H9 (cell line): ENCODE results near the gene SQSTM1. TPM values are rescaled to one million over a fixed set of nuclear protein-coding genes. Genes with fewer than 3 reads are reported as not detected.
A peak's percentile ranks its signal among the peaks of the same experiment; 100 is the strongest.

Source experiments
- DNase-seq: peaks from one replicate; pipeline ENCODE4 v3.0.0-alpha.2; 2017
- H2AFZ ChIP-seq: one replicate; pipeline ENCODE4 v1.6.1; 2013; ENCODE audit warnings: mild to moderate bottlenecking, low read length, control low read depth, moderate library complexity
- H2AK5ac ChIP-seq: 2 replicates; pipeline ENCODE4 v1.6.1; 2013; ENCODE audit warnings: low read length, control low read depth, mixed read lengths; ENCODE audit not compliant: insufficient read length
- H2BK120ac ChIP-seq: one replicate; pipeline ENCODE4 v1.6.1; 2013; ENCODE audit warnings: low read depth, mild to moderate bottlenecking, low read length, control low read depth, inconsistent platforms; ENCODE audit not compliant: poor library complexity, severe bottlenecking
- H2BK12ac ChIP-seq: 2 replicates; pipeline ENCODE4 v1.6.1; 2013; ENCODE audit warnings: low read length, control low read depth, mixed read lengths, low read depth; ENCODE audit not compliant: insufficient read length
- H2BK15ac ChIP-seq: 2 replicates; pipeline ENCODE4 v1.6.1; 2013; ENCODE audit warnings: low read depth, low read length, control low read depth
- H2BK20ac ChIP-seq: one replicate; pipeline ENCODE4 v1.6.1; 2013; ENCODE audit warnings: low read depth, mild to moderate bottlenecking, low read length, control low read depth, inconsistent platforms; ENCODE audit not compliant: poor library complexity, severe bottlenecking
- H2BK5ac ChIP-seq: 2 replicates; pipeline ENCODE4 v1.6.1; 2013; ENCODE audit warnings: low read length, control low read depth, mixed read lengths; ENCODE audit not compliant: insufficient read length
- H3K14ac ChIP-seq: 2 replicates; pipeline ENCODE4 v1.6.1; 2013; ENCODE audit warnings: low read length, control low read depth; ENCODE audit not compliant: insufficient read depth
- H3K18ac ChIP-seq: 2 replicates; pipeline ENCODE4 v1.6.1; 2013; ENCODE audit warnings: low read depth, mild to moderate bottlenecking, mixed read lengths, low read length, control low read depth; ENCODE audit not compliant: insufficient read length
- H3K23ac ChIP-seq: 2 replicates; pipeline ENCODE4 v1.6.1; 2013; ENCODE audit warnings: low read length, control low read depth, mixed read lengths, low read depth; ENCODE audit not compliant: insufficient read length
- H3K23me2 ChIP-seq: 2 replicates; pipeline ENCODE4 v1.6.1; 2013; ENCODE audit warnings: low read depth, mild to moderate bottlenecking, mixed read lengths, low read length, control low read depth; ENCODE audit not compliant: insufficient read length, poor library complexity, severe bottlenecking
- H3K27ac ChIP-seq: 2 replicates; pipeline ENCODE4 v1.5.1; 2013; ENCODE audit warnings: low read length, control low read depth, mixed read lengths, low read depth; ENCODE audit not compliant: insufficient read length
- H3K27me3 ChIP-seq: 2 replicates; pipeline ENCODE4 v1.6.1; 2013; ENCODE audit warnings: low read length, control low read depth, inconsistent platforms; ENCODE audit not compliant: insufficient read depth
- H3K4ac ChIP-seq: 2 replicates; pipeline ENCODE4 v1.6.1; 2013; ENCODE audit warnings: low read depth, mild to moderate bottlenecking, control low read depth, inconsistent platforms, low read length, moderate library complexity
- H3K4me1 ChIP-seq: 2 replicates; pipeline ENCODE4 v1.6.1; 2013; ENCODE audit warnings: low read length, control low read depth, inconsistent platforms; ENCODE audit not compliant: insufficient read depth
- H3K4me2 ChIP-seq: 2 replicates; pipeline ENCODE4 v1.6.1; 2013; ENCODE audit warnings: low read length, control low read depth, mixed read lengths; ENCODE audit not compliant: insufficient read length, insufficient read depth
- H3K56ac ChIP-seq: 2 replicates; pipeline ENCODE4 v1.6.1; 2013; ENCODE audit warnings: low read depth, mild to moderate bottlenecking, mixed read lengths, low read length, control low read depth; ENCODE audit not compliant: insufficient read length
- H3K79me1 ChIP-seq: 2 replicates; pipeline ENCODE4 v1.6.1; 2013; ENCODE audit warnings: low read depth, mild to moderate bottlenecking, moderate library complexity, low read length, control low read depth, inconsistent platforms; ENCODE audit not compliant: insufficient read depth, poor library complexity, severe bottlenecking
- H3K79me2 ChIP-seq: 2 replicates; pipeline ENCODE4 v1.6.1; 2013; ENCODE audit warnings: low read length, control low read depth, inconsistent platforms; ENCODE audit not compliant: insufficient read depth
- H3K9ac ChIP-seq: 2 replicates; pipeline ENCODE4 v1.6.1; 2013; ENCODE audit warnings: low read length, control low read depth, mixed read lengths; ENCODE audit not compliant: insufficient read length; ENCODE audit errors: extremely low read depth
- H3K9me3 ChIP-seq: one replicate; pipeline ENCODE4 v1.6.1; 2013; ENCODE audit warnings: low read depth, low read length, inconsistent platforms; ENCODE audit not compliant: control insufficient read depth
- H3T11ph ChIP-seq: one replicate; pipeline ENCODE4 v1.6.1; 2013; ENCODE audit warnings: mild to moderate bottlenecking, low read length, control low read depth, inconsistent platforms
- H4K20me1 ChIP-seq: one replicate; pipeline ENCODE4 v1.6.1; 2013; ENCODE audit not compliant: control insufficient read depth, insufficient read length, insufficient read depth
- H4K5ac ChIP-seq: 2 replicates; pipeline ENCODE4 v1.6.1; 2013; ENCODE audit warnings: low read depth, mild to moderate bottlenecking, mixed read lengths, low read length, control low read depth; ENCODE audit not compliant: insufficient read length
- H4K8ac ChIP-seq: replicated peaks from 2 replicates; pipeline ENCODE4 v1.6.1; 2013; ENCODE audit warnings: low read length, control low read depth, mixed read lengths, low read depth; ENCODE audit not compliant: insufficient read length
- H4K91ac ChIP-seq: 2 replicates; pipeline ENCODE4 v1.6.1; 2013; ENCODE audit warnings: low read depth, mild to moderate bottlenecking, moderate library complexity, mixed read lengths, low read length, control low read depth; ENCODE audit not compliant: insufficient read length
- H3K27ac Mint-ChIP-seq, 3 experiments: 2 replicates in 2 of 3; 3 replicates in 1 of 3; pipeline ENCODE4 v1.8.0; 2020 to 2021; ENCODE audit warnings: mixed read lengths in 3 of 3, mild to moderate bottlenecking in 1 of 3, moderate library complexity in 1 of 3
- H3K27me3 Mint-ChIP-seq: 2 replicates; pipeline ENCODE4 v1.8.0; 2021; ENCODE audit warnings: low read depth, mild to moderate bottlenecking, moderate library complexity, mixed read lengths
- H3K36me3 Mint-ChIP-seq, 3 experiments: 2 replicates in 2 of 3; 3 replicates in 1 of 3; pipeline ENCODE4 v1.8.0; 2020 to 2021; ENCODE audit warnings: low read depth in 3 of 3, mixed read lengths in 3 of 3; ENCODE audit not compliant: insufficient read depth in 1 of 3
- H3K4me1 Mint-ChIP-seq, 2 experiments: 2 replicates each; pipeline ENCODE4 v1.8.0; 2020; ENCODE audit warnings: mixed read lengths in 2 of 2
- H3K4me3 Mint-ChIP-seq, 2 experiments: 2 replicates in 1 of 2; 3 replicates in 1 of 2; pipeline ENCODE4 v1.8.0; 2020 to 2021; ENCODE audit warnings: mild to moderate bottlenecking in 2 of 2, mixed read lengths in 2 of 2, moderate library complexity in 1 of 2
- H3K9me3 Mint-ChIP-seq, 2 experiments: 2 replicates in 1 of 2; 3 replicates in 1 of 2; pipeline ENCODE4 v1.8.0; 2020; ENCODE audit warnings: mild to moderate bottlenecking in 2 of 2, mixed read lengths in 2 of 2, moderate library complexity in 1 of 2
- CTCF ChIP-seq: fragments of 200-600 bp; sonication (generic); conservative IDR thresholded peaks from 3 replicates; pipeline ENCODE4 v1.8.0; 2021; ENCODE audit warnings: antibody characterized with exemption, mild to moderate bottlenecking
- WGBS: extraction: QIAGEN DNeasy Blood & Tissue Kit; methylation state at CpG from one replicate; pipeline ENCODE4 v1.1.7; 2013; ENCODE audit warnings: missing lambda C conversion rate, low lambda C conversion rate, mixed read lengths; ENCODE audit not compliant: insufficient read length; ENCODE audit errors: extremely low coverage; 5-methylcytosine and 5-hydroxymethylcytosine counted together
- total RNA-seq: library from RNA; stranded (reverse); gene quantifications from 2 replicates; pipeline ENCODE4 v1.2.1, GENCODE V29; 2021

Gene SQSTM1
- total RNA-seq, 1 experiment from 2014 or later = 144 TPM

- Histone ChIP-seq H4K91ac (no peak overlapping the region), H3K18ac (no peak overlapping the region), H2BK5ac (no peak overlapping the region), H3K4me1 (no peaks in the 10 kb centered on the region), H3K9me3 (no peaks in the 10 kb centered on the region), H2BK12ac (no peak overlapping the region), H3T11ph (no peak overlapping the region), H3K23ac (no peak overlapping the region), H3K27me3 (no peaks in the 10 kb centered on the region), H4K8ac (no peak overlapping the region), H2AFZ (no peak overlapping the region), H3K23me2 (peaks cover 5% of the 10 kb centered on the region), H2BK120ac (no peak overlapping the region), H3K4ac (no peak overlapping the region), H3K4me2 (no peak overlapping the region), H2AK5ac (no peak overlapping the region), H2BK20ac (no peak overlapping the region), H3K27ac (no peak overlapping the region), H3K9ac (no peak overlapping the region), H3K56ac (no peak overlapping the region), H4K20me1 (no peaks in the 10 kb centered on the region), H3K79me1 (peaks cover 5% of the 10 kb centered on the region), H2BK15ac (no peak overlapping the region), H4K5ac (no peak overlapping the region), H3K79me2 (no peaks in the 10 kb centered on the region; the same call in 1 of the 2 replicates), H3K14ac (no peak overlapping the region; the same call in 1 of the 2 replicates)
- WGBS = no CpG with 5 or more reads among the region's 67 CpGs
- Mint-ChIP-seq H3K4me3 (peak overlapping the region in 1 of 2 experiments; percentile 6; a peak in 1 of 5 replicates), H3K4me1 (peaks cover 33 to 39% of the 10 kb centered on the region in 2 experiments), H3K27ac (peak overlapping the region in 1 of 3 experiments; percentile 85; a peak in 1 of 7 replicates), H3K27me3 (peaks cover 4% of the 10 kb centered on the region), H3K36me3 (peaks cover 21 to 45% (median 38%) of the 10 kb centered on the region in 3 experiments; a peak in 6 of 7 replicates), H3K9me3 (no peaks in the 10 kb centered on the region)
- peak; percentile 88 for DNase-seq
- peak; percentile 84 for TF ChIP-seq CTCF
Observed at GRCh38 chr5:179801304-179802206, 19.1 kb upstream of the SQSTM1 start.
